Muscle of leg (tissue), 11 donors: Measurements from ENCODE around the gene RHEB. TPM values are rescaled to one million over a fixed set of nuclear protein-coding genes. Genes with fewer than 3 reads are reported as not detected.

Source experiments
- DNase-seq: peaks from one replicate; pipeline ENCODE4 v3.0.0; 2013
- H3K27ac ChIP-seq: one replicate; pipeline ENCODE4 v1.5.1; 2013; ENCODE audit warnings: mild to moderate bottlenecking, low read length, control low read depth
- H3K27me3 ChIP-seq: one replicate; pipeline ENCODE4 v1.6.1; 2013; ENCODE audit warnings: low read length; ENCODE audit not compliant: control insufficient read depth, insufficient read depth
- H3K36me3 ChIP-seq: one replicate; pipeline ENCODE4 v1.6.1; 2013; ENCODE audit warnings: low read length; ENCODE audit not compliant: control insufficient read depth, insufficient read depth
- H3K4me1 ChIP-seq: one replicate; pipeline ENCODE4 v1.6.1; 2013; ENCODE audit warnings: low read length; ENCODE audit not compliant: control insufficient read depth, insufficient read depth
- H3K4me3 ChIP-seq: one replicate; pipeline ENCODE4 v1.5.1; 2013; ENCODE audit warnings: low read length, control low read depth
- H3K9me3 ChIP-seq: replicated peaks from 2 replicates; pipeline ENCODE4 v1.6.1; 2013; ENCODE audit warnings: low read depth, low read length; ENCODE audit not compliant: control insufficient read depth
- WGBS: methylation state at CpG from one replicate; pipeline ENCODE4 v1.1.5; 2013; ENCODE audit warnings: missing lambda C conversion rate; ENCODE audit not compliant: insufficient coverage; 5-methylcytosine and 5-hydroxymethylcytosine counted together
- polyA plus RNA-seq, 8 donors: library from polyadenylated mRNA; unstranded; fragments of 120-200 nt; gene quantifications; one replicate each; pipeline versions ENCODE4 v1.2.1 to v1.2.3, GENCODE V29; 2013; ENCODE audit warnings: inconsistent platforms in 1 of 8, low replicate concordance in 1 of 8; ENCODE audit not compliant: insufficient read length in 8 of 8, insufficient read depth in 1 of 8
- total RNA-seq: library from RNA; stranded (reverse); fragments of 120-200 nt; gene quantifications from one replicate; pipeline ENCODE4 v1.2.4, GENCODE V29; 2013

Gene RHEB
- total and polyA plus RNA-seq, 9 donors = 75.6 to 101 (median 83.6) TPM

GRCh38 chr7:151552352-151553028, 32.8 kb upstream of the RHEB start:
- WGBS = 43% methylated on average over 9 of the region's 10 CpGs
- Histone ChIP-seq H3K27me3 (no peaks in the 10 kb centered on the region), H3K4me3 (no peak overlapping the region), H3K27ac (no peak overlapping the region), H3K4me1 (peaks cover 3% of the 10 kb centered on the region), H3K36me3 (no peaks in the 10 kb centered on the region), H3K9me3 (no peaks in the 10 kb centered on the region)
- no peak for DNase-seq

DNA sequence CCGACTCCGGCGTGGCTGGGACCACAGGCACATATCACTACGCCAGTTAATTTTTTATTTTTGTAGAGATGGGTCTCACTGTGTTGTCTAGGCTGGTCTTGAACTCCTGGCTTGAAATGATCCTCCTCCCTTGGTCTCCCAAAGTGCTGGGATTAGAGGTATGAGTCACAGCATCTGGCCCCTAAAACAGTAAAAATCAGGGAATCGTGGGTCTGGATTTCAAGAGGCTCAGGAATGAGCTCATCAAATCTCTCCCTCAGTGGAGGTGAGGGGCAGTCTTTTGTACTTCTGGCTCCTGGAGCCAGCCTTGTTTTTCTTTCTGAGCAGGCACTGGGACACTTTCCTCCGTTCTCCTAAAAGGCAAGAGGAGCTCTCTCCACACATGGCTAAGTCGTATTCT, 32.1 kb upstream of the RHEB start:
- Histone ChIP-seq H3K4me3 (no peak overlapping the region), H3K36me3 (no peaks in the 10 kb centered on the region), H3K9me3 (no peaks in the 10 kb centered on the region), H3K27me3 (no peaks in the 10 kb centered on the region), H3K4me1 (peaks cover 3% of the 10 kb centered on the region), H3K27ac (no peak overlapping the region)
- 68% methylated on average over 2 of the region's 7 CpGs for WGBS
- DNase-seq = no peak

DNA sequence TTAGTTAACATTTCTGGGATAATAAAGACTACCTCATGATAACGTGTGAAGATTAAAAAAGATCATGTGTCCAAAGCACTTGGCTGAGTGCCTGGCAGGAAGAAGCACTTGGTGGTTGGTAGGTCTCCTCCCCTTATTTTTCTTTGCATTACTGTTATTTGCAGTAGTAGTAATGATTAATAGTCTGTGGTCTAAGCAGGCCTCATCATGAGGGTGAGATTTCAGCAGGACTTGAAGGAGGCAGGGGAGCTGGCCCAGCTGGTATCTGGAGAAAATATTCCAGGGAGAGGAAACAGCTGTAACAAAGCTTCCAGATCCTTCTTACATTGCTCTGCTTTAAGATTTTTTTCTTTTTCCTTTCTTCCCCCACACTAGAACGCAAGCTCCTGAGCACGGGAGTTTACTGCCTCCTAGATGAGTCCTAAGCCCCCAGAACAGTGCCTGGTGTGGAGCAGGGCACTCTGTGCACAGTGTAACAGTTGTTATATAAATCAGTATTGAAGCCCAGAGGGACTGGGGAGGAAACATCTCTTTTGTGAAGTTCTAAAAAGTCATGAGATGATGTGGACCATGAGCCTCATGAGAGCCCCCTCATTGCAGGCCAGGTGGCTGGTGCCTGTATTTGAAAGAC, 31.1 kb upstream of the RHEB start:
- Histone ChIP-seq H3K9me3 (no peaks in the 10 kb centered on the region), H3K4me1 (peaks cover 3% of the 10 kb centered on the region), H3K27ac (no peak overlapping the region), H3K27me3 (no peaks in the 10 kb centered on the region), H3K4me3 (no peak overlapping the region), H3K36me3 (no peaks in the 10 kb centered on the region)
- WGBS = no CpG with 5 or more reads among the region's 3 CpGs
- peak; percentile 23 for DNase-seq

GRCh38 chr7:151549644-151550043, 29.9 kb upstream of the RHEB start:
- 100% methylated on average over 2 of the region's 6 CpGs for WGBS
- H3K27ac ChIP-seq = no peak overlapping the region
- no peaks in the 10 kb centered on the region for H3K27me3 ChIP-seq
- peaks cover 3% of the 10 kb centered on the region for H3K4me1 ChIP-seq
- no peak overlapping the region for H3K4me3 ChIP-seq
- H3K9me3 ChIP-seq = no peaks in the 10 kb centered on the region
- no peaks in the 10 kb centered on the region for H3K36me3 ChIP-seq
- DNase-seq = no peak

GRCh38 chr7:151549083-151549482, 29.4 kb upstream of the RHEB start:
- H3K9me3 ChIP-seq = no peaks in the 10 kb centered on the region
- 80% methylated on average over 7 of the region's 7 CpGs for WGBS
- H3K4me3 ChIP-seq = no peak overlapping the region
- no peaks in the 10 kb centered on the region for H3K27me3 ChIP-seq
- peaks cover 3% of the 10 kb centered on the region for H3K4me1 ChIP-seq
- H3K27ac ChIP-seq = no peak overlapping the region
- no peaks in the 10 kb centered on the region for H3K36me3 ChIP-seq
- no peak for DNase-seq

DNA sequence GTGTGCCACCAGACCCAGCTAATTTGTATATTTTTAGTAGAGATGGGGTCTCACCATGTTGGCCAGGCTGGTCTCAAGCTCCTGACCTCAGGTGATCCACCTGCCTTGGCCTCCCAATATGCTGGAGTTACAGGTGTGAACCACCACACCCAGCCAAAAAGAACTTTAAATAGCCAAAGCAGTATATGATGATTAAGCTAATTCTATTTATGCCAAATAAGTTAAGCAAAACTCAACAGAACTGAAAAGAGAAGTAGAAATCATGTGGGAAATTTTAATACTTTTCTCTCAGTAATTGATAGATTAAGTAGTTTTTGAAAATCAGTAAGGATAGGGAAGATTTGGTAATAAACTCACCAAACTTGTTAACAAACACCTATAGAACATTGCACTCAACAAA, 24.5 kb upstream of the RHEB start:
- DNase-seq = no peak
- H3K4me1 ChIP-seq = peaks cover 3% of the 10 kb centered on the region

GRCh38 chr7:151542606-151543130, 23.0 kb upstream of the RHEB start:
- no peak overlapping the region for H3K4me3 ChIP-seq
- 80% methylated on average over 5 of the region's 6 CpGs for WGBS

More for the DNA sequence above, 24.5 kb upstream of the RHEB start:
- Histone ChIP-seq H3K27me3 (no peaks in the 10 kb centered on the region), H3K27ac (no peak overlapping the region), H3K9me3 (no peaks in the 10 kb centered on the region), H3K4me3 (no peak overlapping the region), H3K36me3 (no peaks in the 10 kb centered on the region)

GRCh38 chr7:151541709-151542499, 22.2 kb upstream of the RHEB start:
- DNase-seq = no peak
- Histone ChIP-seq H3K4me1 (peaks cover 5% of the 10 kb centered on the region), H3K4me3 (no peak overlapping the region), H3K27ac (no peak overlapping the region), H3K27me3 (no peaks in the 10 kb centered on the region), H3K9me3 (no peaks in the 10 kb centered on the region), H3K36me3 (no peaks in the 10 kb centered on the region)
- WGBS = 90% methylated on average over 6 of the region's 17 CpGs

More at GRCh38 chr7:151542606-151543130, 23.0 kb upstream of the RHEB start:
- no peaks in the 10 kb centered on the region for H3K36me3 ChIP-seq
- no peak for DNase-seq
- H3K4me1 ChIP-seq = peaks cover 5% of the 10 kb centered on the region
- H3K9me3 ChIP-seq = no peaks in the 10 kb centered on the region
- H3K27ac ChIP-seq = no peak overlapping the region
- no peaks in the 10 kb centered on the region for H3K27me3 ChIP-seq

- peaks cover 5% of the 10 kb centered on the region for H3K4me1 ChIP-seq
- no peak overlapping the region for H3K4me3 ChIP-seq
- no peaks in the 10 kb centered on the region for H3K36me3 ChIP-seq
- no peaks in the 10 kb centered on the region for H3K9me3 ChIP-seq
- DNase-seq = no peak
- no peak overlapping the region for H3K27ac ChIP-seq
- WGBS = 85% methylated on average over 4 of the region's 4 CpGs
- peaks cover 2% of the 10 kb centered on the region for H3K27me3 ChIP-seq
Measured at GRCh38 chr7:151540146-151540545, 20.5 kb upstream of the RHEB start.

DNA sequence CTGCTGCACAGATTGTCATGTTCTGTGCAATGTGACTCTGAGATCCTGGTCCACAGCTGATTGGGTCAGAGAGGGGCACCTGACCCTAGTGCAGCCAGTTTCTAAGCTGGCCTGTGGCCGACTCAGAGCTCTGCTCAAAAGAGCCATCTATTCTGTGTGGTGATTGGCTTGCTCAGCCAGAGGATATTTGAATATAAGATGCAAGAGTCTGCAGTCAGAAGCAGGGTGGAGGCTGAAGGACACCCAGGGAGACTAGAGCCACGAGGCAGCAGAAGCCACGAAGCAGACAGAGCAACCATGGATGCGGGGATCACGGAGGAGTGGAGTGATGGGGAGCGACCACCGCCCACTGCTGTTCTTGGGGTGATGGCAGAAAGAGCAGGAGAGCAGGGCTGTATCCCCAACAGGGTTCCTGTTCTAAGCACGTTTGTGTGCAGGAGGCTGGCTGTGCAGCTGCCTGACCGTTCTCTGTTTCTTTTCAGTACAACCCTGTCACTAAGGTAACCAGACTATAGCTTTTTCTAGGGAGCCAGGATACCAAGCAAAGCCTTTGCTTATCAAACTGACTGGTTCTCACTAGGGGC, 19.5 kb upstream of the RHEB start:
- Histone ChIP-seq H3K27me3 (peaks cover 2% of the 10 kb centered on the region), H3K4me3 (no peak overlapping the region), H3K27ac (no peak overlapping the region), H3K36me3 (no peaks in the 10 kb centered on the region), H3K9me3 (no peaks in the 10 kb centered on the region), H3K4me1 (peaks cover 5% of the 10 kb centered on the region)
- 44% methylated on average over 7 of the region's 9 CpGs for WGBS
- peak; percentile 27 for DNase-seq
